Subcutaneous abdominal adipose tissue (tissue), 5 donors: ENCODE results near the gene VMP1.
"Not testable (repeated sequence)": the region's sequence is repeated elsewhere in the genome, so short reads cannot be mapped to it uniquely, and the experiment has no call there.

Source experiments
- H3K27ac ChIP-seq: one replicate; pipeline ENCODE4 v1.7.0; 2013; ENCODE audit warnings: low read depth, mild to moderate bottlenecking, inconsistent platforms, low read length, moderate library complexity
- H3K27me3 ChIP-seq, 5 donors: one replicate each; pipeline ENCODE4 v1.7.0; 2013; ENCODE audit warnings: low read length in 5 of 5, inconsistent platforms in 1 of 5; ENCODE audit not compliant: control insufficient read depth in 5 of 5, insufficient read depth in 4 of 5
- H3K36me3 ChIP-seq, 5 donors: one replicate each; pipeline ENCODE4 v1.7.0; 2013; ENCODE audit warnings: low read length in 5 of 5; ENCODE audit not compliant: control insufficient read depth in 5 of 5, insufficient read depth in 5 of 5
- H3K4me1 ChIP-seq, 5 donors: one replicate each; pipeline ENCODE4 v1.7.0; 2013; ENCODE audit warnings: low read length in 5 of 5, mild to moderate bottlenecking in 3 of 5, moderate library complexity in 1 of 5; ENCODE audit not compliant: control insufficient read depth in 5 of 5, insufficient read depth in 5 of 5
- H3K4me3 ChIP-seq, 5 donors: one replicate each; pipeline ENCODE4 v1.7.0; 2013; ENCODE audit warnings: low read length in 5 of 5, low read depth in 1 of 5
- H3K9ac ChIP-seq, 5 donors: one replicate each; pipeline ENCODE4 v1.7.0; 2013; ENCODE audit warnings: low read length in 5 of 5, mild to moderate bottlenecking in 4 of 5, moderate library complexity in 3 of 5
- H3K9me3 ChIP-seq, 5 donors: one replicate each; pipeline ENCODE4 v1.7.0; 2013; ENCODE audit warnings: low read length in 5 of 5; ENCODE audit not compliant: control insufficient read depth in 5 of 5
- donor health status: healthy.
- donor health status: healthy.
- donor health status: healthy.
- donor health status: healthy.
- donor health status: healthy.

Gene VMP1

GRCh38 chr17:59785091-59785799, 77.8 kb downstream of the VMP1 start:
- no peaks in the 10 kb centered on the region for H3K27me3 ChIP-seq
- H3K4me3 ChIP-seq, result no peak overlapping the region
- H3K36me3 ChIP-seq, result no peaks in the 10 kb centered on the region
- peaks cover 2 to 40% (median 33%) of the 10 kb centered on the region in 5 donors for H3K4me1 ChIP-seq
- peak overlapping the region in 1 of 5 donors; percentile 56 for H3K9ac ChIP-seq
- peak overlapping the region; percentile 94 for H3K27ac ChIP-seq
- no peaks in the 10 kb centered on the region for H3K9me3 ChIP-seq

GRCh38 chr17:59786213-59786535, 78.7 kb downstream of the VMP1 start:
- Histone ChIP-seq H3K36me3 (no peaks in the 10 kb centered on the region), H3K27me3 (no peaks in the 10 kb centered on the region), H3K27ac (peak overlapping the region; percentile 94), H3K9ac (peak overlapping the region in 3 of 5 donors; percentile 23 to 85 (median 62)), H3K4me3 (peak overlapping the region in 2 of 5 donors; percentile 46 to 52), H3K9me3 (no peaks in the 10 kb centered on the region), H3K4me1 (peaks cover 2 to 40% (median 35%) of the 10 kb centered on the region in 5 donors)

GRCh38 chr17:59786536-59787319, 79.3 kb downstream of the VMP1 start:
- peak overlapping the region; percentile 94 for H3K27ac ChIP-seq
- H3K4me1 ChIP-seq, result peaks cover 2 to 41% (median 35%) of the 10 kb centered on the region in 5 donors
- H3K9ac ChIP-seq, result peak overlapping the region; percentile 23 to 72 (median 61)
- H3K36me3 ChIP-seq, result no peaks in the 10 kb centered on the region
- no peaks in the 10 kb centered on the region for H3K9me3 ChIP-seq
- H3K4me3 ChIP-seq, result peak overlapping the region in 4 of 5 donors; percentile 39 to 52 (median 44)
- H3K27me3 ChIP-seq, result no peaks in the 10 kb centered on the region

- peak overlapping the region; percentile 59 for H3K27ac ChIP-seq
- H3K36me3 ChIP-seq, result not testable (repeated sequence)
These were observed 82.4 kb downstream of the VMP1 start for GRCh38 chr17:59789849-59790248.

GRCh38 chr17:59790418-59790817, 83.0 kb downstream of the VMP1 start:
- H3K36me3 ChIP-seq, H3K4me3 ChIP-seq, H3K27me3 ChIP-seq, H3K9me3 ChIP-seq: not testable (repeated sequence)
- peak overlapping the region; percentile 59 for H3K27ac ChIP-seq
- peaks cover 2 to 28% (median 20%) of the 10 kb centered on the region in 5 donors for H3K4me1 ChIP-seq
- peak overlapping the region in 1 of 5 donors; percentile 51 for H3K9ac ChIP-seq

More at GRCh38 chr17:59789849-59790248, 82.4 kb downstream of the VMP1 start:
- not testable (repeated sequence) for H3K4me3 ChIP-seq, H3K9me3 ChIP-seq, H3K9ac ChIP-seq, H3K27me3 ChIP-seq
- H3K4me1 ChIP-seq, result peaks cover 2 to 28% (median 24%) of the 10 kb centered on the region in 5 donors

- peak overlapping the region; percentile 59 for H3K27ac ChIP-seq
- H3K9me3 ChIP-seq, result no peaks in the 10 kb centered on the region
- peak overlapping the region in 1 of 5 donors; percentile 51 for H3K9ac ChIP-seq
- H3K4me1 ChIP-seq, result peaks cover 2 to 28% (median 20%) of the 10 kb centered on the region in 5 donors
- H3K4me3 ChIP-seq, result no peak overlapping the region
- H3K27me3 ChIP-seq, result no peaks in the 10 kb centered on the region
- H3K36me3 ChIP-seq, result no peaks in the 10 kb centered on the region
These were observed 83.5 kb downstream of the VMP1 start for GRCh38 chr17:59790910-59791309.

GRCh38 chr17:59791603-59792457, 84.4 kb downstream of the VMP1 start:
- H3K36me3 ChIP-seq, result no peaks in the 10 kb centered on the region
- no peaks in the 10 kb centered on the region for H3K27me3 ChIP-seq
- H3K9me3 ChIP-seq, result no peaks in the 10 kb centered on the region
- H3K9ac ChIP-seq, result no peak overlapping the region
- peaks cover 0 to 20% (median 13%) of the 10 kb centered on the region in 5 donors for H3K4me1 ChIP-seq
- H3K4me3 ChIP-seq, result no peak overlapping the region
- peak overlapping the region; percentile 44 for H3K27ac ChIP-seq

GRCh38 chr17:59792458-59792823, 85.0 kb downstream of the VMP1 start:
- not testable (repeated sequence) for H3K4me3 ChIP-seq, H3K36me3 ChIP-seq, H3K9ac ChIP-seq, H3K9me3 ChIP-seq, H3K27me3 ChIP-seq
- H3K27ac ChIP-seq, result peak overlapping the region; percentile 44
- H3K4me1 ChIP-seq, result peaks cover 0 to 17% (median 7%) of the 10 kb centered on the region in 5 donors

GRCh38 chr17:59793205-59793604, 85.8 kb downstream of the VMP1 start:
- Histone ChIP-seq H3K4me1 (peaks cover 0 to 10% (median 5%) of the 10 kb centered on the region in 5 donors), H3K27ac (no peak overlapping the region), H3K9me3 (no peaks in the 10 kb centered on the region), H3K4me3 (no peak overlapping the region), H3K9ac (no peak overlapping the region), H3K36me3 (no peaks in the 10 kb centered on the region), H3K27me3 (no peaks in the 10 kb centered on the region)
